HepG2 (cell line): Measurements from ENCODE around the gene RHOD. TPM values are rescaled to one million over a fixed set of nuclear protein-coding genes. Genes with fewer than 3 reads are reported as not detected.

Experiments
- CREM ChIP-seq, 2 experiments: sonication (generic) in 1 of 2; formaldehyde crosslinking in 1 of 2; IDR thresholded peaks; 2 replicates each; pipeline versions ENCODE4 v1.4.0 to v1.6.1; 2016 to 2020; ENCODE audit warnings: antibody characterized with exemption in 1 of 2, mild to moderate bottlenecking in 1 of 2, missing genetic modification reagents in 1 of 2
- GTF2F1 ChIP-seq: fragments of 150-350 bp; IDR thresholded peaks from 2 replicates; pipeline ENCODE4 v1.6.1; 2014; ENCODE audit warnings: low read length
- HCFC1 ChIP-seq: fragments of 150-350 bp; IDR thresholded peaks from 2 replicates; pipeline ENCODE4 v1.6.1; 2014; ENCODE audit warnings: low read depth, low read length
- MAX ChIP-seq: IDR thresholded peaks from 2 replicates; pipeline ENCODE4 v1.6.1; 2012; ENCODE audit warnings: inconsistent platforms
- MTF1 ChIP-seq: sonication (generic); formaldehyde crosslinking; IDR thresholded peaks from 2 replicates; pipeline ENCODE4 v1.5.0; 2020; ENCODE audit warnings: missing genetic modification reagents
- NBN ChIP-seq: fragments of 450-650 bp; conservative IDR thresholded peaks from 2 replicates; pipeline ENCODE4 v1.6.1; 2017
- SRSF4 ChIP-seq: fragments of 200-400 bp; formaldehyde crosslinking; IDR thresholded peaks from one replicate; pipeline ENCODE4 v1.6.1; 2018; ENCODE audit warnings: mild to moderate bottlenecking, low read depth, low read length, moderate library complexity; ENCODE audit not compliant: poor library complexity, severe bottlenecking
- ZFX ChIP-seq: sonication (generic); formaldehyde crosslinking; IDR thresholded peaks from 2 replicates; pipeline ENCODE4 v1.4.0; 2020; ENCODE audit warnings: mild to moderate bottlenecking, low read depth, missing genetic modification reagents, moderate library complexity
- ZNF317 ChIP-seq: sonication (generic); formaldehyde crosslinking; IDR thresholded peaks from 2 replicates; pipeline ENCODE4 v1.5.0; 2020; ENCODE audit warnings: mild to moderate bottlenecking, missing genetic modification reagents
- ZNF329 ChIP-seq: sonication (generic); formaldehyde crosslinking; IDR thresholded peaks from 2 replicates; pipeline ENCODE4 v1.9.0; 2021; ENCODE audit warnings: low read depth, mild to moderate bottlenecking, missing genetic modification reagents
- ZNF354B ChIP-seq: sonication (generic); formaldehyde crosslinking; IDR thresholded peaks from 2 replicates; pipeline ENCODE4 v1.8.0; 2022; ENCODE audit warnings: mild to moderate bottlenecking, missing genetic modification reagents
- ZNF510 ChIP-seq: sonication (generic); formaldehyde crosslinking; IDR thresholded peaks from 2 replicates; pipeline ENCODE4 v1.4.0; 2020; ENCODE audit warnings: low read depth, mild to moderate bottlenecking, missing genetic modification reagents
- ZNF556 ChIP-seq: sonication (generic); formaldehyde crosslinking; IDR thresholded peaks from 2 replicates; pipeline ENCODE4 v1.4.0; 2020; ENCODE audit warnings: mild to moderate bottlenecking, missing genetic modification reagents, borderline replicate concordance
- ZNF639 ChIP-seq: conservative IDR thresholded peaks from 2 replicates; pipeline ENCODE4 v1.6.1; 2018; ENCODE audit warnings: missing genetic modification reagents
- ZNF687 ChIP-seq: sonication (generic); formaldehyde crosslinking; IDR thresholded peaks from 2 replicates; pipeline ENCODE4 v1.5.1; 2020; ENCODE audit warnings: mild to moderate bottlenecking, missing genetic modification reagents, moderate library complexity
- ZNF720 ChIP-seq: sonication (generic); formaldehyde crosslinking; IDR thresholded peaks from 2 replicates; pipeline ENCODE4 v1.4.0; 2020; ENCODE audit warnings: missing genetic modification reagents
- ZNF749 ChIP-seq: sonication (generic); formaldehyde crosslinking; IDR thresholded peaks from 2 replicates; pipeline ENCODE4 v1.8.0; 2022; ENCODE audit warnings: mild to moderate bottlenecking, missing genetic modification reagents, moderate library complexity, borderline replicate concordance
- polyA plus RNA-seq, 8 experiments: library from polyadenylated mRNA; depleted of rRNA in 3 of 8; stranded (reverse) in 7 of 8; unstranded in 1 of 8; fragments of >200 nt; fragmentation: Illumina TruSeq in 4 of 8; extraction: Trizol in 4 of 8; gene quantifications; 2 replicates each; pipeline versions ENCODE4 v1.2.1 to v1.2.3, GENCODE V29; 2011 to 2016; ENCODE audit warnings: low read depth in 4 of 8, missing spikeins in 1 of 8, mixed read lengths in 1 of 8; ENCODE audit not compliant: insufficient read depth in 1 of 8
- total RNA-seq, 5 experiments: library from RNA; depleted of rRNA; stranded (reverse); fragments of >200 nt; fragmentation: Illumina TruSeq; extraction: Trizol; gene quantifications; 2 replicates each; pipeline ENCODE4 v1.2.3, GENCODE V29; 2016; ENCODE audit warnings: low read depth in 1 of 5
- TF ChIP-seq, protein P1 (sequence below): IDR thresholded peaks from 2 replicates; pipeline ENCODE4 v1.6.1; 2016; ENCODE audit warnings: low read depth
- TF ChIP-seq, protein P2 (sequence below): sonication (generic); formaldehyde crosslinking; IDR thresholded peaks from 2 replicates; pipeline ENCODE4 v1.5.0; 2020; ENCODE audit warnings: missing genetic modification reagents
- TF ChIP-seq, protein P3 (sequence below): sonication (generic); formaldehyde crosslinking; IDR thresholded peaks from 2 replicates; pipeline ENCODE4 v1.8.1; 2023; ENCODE audit warnings: mild to moderate bottlenecking, missing genetic modification reagents

RHOD gene
- total and polyA plus RNA-seq, 2 of the 13 experiments (the other 11 are each of a cell fraction or from before 2014, with no cell fraction given), result 0.27 to 0.98 TPM

GRCh38 chr11:67041602-67042001, 15.0 kb upstream of the RHOD start (continued):
- TF ChIP-seq, protein P1, sequence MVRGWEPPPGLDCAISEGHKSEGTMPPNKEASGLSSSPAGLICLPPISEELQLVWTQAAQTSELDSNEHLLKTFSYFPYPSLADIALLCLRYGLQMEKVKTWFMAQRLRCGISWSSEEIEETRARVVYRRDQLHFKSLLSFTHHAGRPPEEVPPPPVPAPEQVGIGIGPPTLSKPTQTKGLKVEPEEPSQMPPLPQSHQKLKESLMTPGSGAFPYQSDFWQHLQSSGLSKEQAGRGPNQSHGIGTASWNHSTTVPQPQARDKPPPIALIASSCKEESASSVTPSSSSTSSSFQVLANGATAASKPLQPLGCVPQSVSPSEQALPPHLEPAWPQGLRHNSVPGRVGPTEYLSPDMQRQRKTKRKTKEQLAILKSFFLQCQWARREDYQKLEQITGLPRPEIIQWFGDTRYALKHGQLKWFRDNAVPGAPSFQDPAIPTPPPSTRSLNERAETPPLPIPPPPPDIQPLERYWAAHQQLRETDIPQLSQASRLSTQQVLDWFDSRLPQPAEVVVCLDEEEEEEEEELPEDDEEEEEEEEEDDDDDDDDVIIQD (CRISPR knock-in tag), result 0 out of 2 replicates have a peak, but pooled peaks have one; percentile 32
- TF ChIP-seq ZNF510 (CRISPR knock-in tag), result no peak
- peak; percentile 40; the same call in 1 of the 2 replicates for TF ChIP-seq ZNF687
- no peak for TF ChIP-seq HCFC1
- no peak for TF ChIP-seq NBN
- TF ChIP-seq CREM (IDR thresholded peaks at IDR 0.05), result no peak
- TF ChIP-seq CREM (CRISPR knock-in tag; IDR thresholded peaks at IDR 0.05), result no peak
- TF ChIP-seq ZNF317 (CRISPR knock-in tag), result no peak
- TF ChIP-seq ZNF749 (CRISPR knock-in tag), result no peak
- TF ChIP-seq, protein P2, sequence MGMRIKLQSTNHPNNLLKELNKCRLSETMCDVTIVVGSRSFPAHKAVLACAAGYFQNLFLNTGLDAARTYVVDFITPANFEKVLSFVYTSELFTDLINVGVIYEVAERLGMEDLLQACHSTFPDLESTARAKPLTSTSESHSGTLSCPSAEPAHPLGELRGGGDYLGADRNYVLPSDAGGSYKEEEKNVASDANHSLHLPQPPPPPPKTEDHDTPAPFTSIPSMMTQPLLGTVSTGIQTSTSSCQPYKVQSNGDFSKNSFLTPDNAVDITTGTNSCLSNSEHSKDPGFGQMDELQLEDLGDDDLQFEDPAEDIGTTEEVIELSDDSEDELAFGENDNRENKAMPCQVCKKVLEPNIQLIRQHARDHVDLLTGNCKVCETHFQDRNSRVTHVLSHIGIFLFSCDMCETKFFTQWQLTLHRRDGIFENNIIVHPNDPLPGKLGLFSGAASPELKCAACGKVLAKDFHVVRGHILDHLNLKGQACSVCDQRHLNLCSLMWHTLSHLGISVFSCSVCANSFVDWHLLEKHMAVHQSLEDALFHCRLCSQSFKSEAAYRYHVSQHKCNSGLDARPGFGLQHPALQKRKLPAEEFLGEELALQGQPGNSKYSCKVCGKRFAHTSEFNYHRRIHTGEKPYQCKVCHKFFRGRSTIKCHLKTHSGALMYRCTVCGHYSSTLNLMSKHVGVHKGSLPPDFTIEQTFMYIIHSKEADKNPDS, result no peak
- no peak for TF ChIP-seq MTF1
- peak; percentile 43; the same call in 1 of the 2 replicates for TF ChIP-seq MAX
- no peak for TF ChIP-seq ZNF720 (CRISPR knock-in tag)
- TF ChIP-seq ZNF556 (CRISPR knock-in tag), result no peak
- no peak for TF ChIP-seq SRSF4
- TF ChIP-seq, protein P3, sequence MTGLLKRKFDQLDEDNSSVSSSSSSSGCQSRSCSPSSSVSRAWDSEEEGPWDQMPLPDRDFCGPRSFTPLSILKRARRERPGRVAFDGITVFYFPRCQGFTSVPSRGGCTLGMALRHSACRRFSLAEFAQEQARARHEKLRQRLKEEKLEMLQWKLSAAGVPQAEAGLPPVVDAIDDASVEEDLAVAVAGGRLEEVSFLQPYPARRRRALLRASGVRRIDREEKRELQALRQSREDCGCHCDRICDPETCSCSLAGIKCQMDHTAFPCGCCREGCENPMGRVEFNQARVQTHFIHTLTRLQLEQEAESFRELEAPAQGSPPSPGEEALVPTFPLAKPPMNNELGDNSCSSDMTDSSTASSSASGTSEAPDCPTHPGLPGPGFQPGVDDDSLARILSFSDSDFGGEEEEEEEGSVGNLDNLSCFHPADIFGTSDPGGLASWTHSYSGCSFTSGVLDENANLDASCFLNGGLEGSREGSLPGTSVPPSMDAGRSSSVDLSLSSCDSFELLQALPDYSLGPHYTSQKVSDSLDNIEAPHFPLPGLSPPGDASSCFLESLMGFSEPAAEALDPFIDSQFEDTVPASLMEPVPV (CRISPR knock-in tag), result no peak
- no peak for TF ChIP-seq GTF2F1
- TF ChIP-seq ZNF354B, result no peak
- peak; percentile 42 for TF ChIP-seq ZFX (CRISPR knock-in tag)
- no peak for TF ChIP-seq ZNF639
- no peak for TF ChIP-seq ZNF329 (CRISPR knock-in tag)
